Osteocyte (in vitro differentiated cells): Measurements from ENCODE around the gene RUNX2. TPM values are rescaled to one million over a fixed set of nuclear protein-coding genes. Genes with fewer than 3 reads are reported as not detected.
"Not testable (repeated sequence)": the region's sequence is repeated elsewhere in the genome, so short reads cannot be mapped to it uniquely, and the experiment has no call there.

Source experiments
- DNase-seq: peaks from one replicate; pipeline ENCODE4 v3.0.0; 2021; ENCODE audit warnings: mixed read lengths; ENCODE audit not compliant: unreplicated experiment; ENCODE audit errors: extremely low spot score
- H3K27ac Mint-ChIP-seq: one replicate; pipeline ENCODE4 v1.8.0; 2021; ENCODE audit warnings: mild to moderate bottlenecking, mixed read lengths; ENCODE audit not compliant: unreplicated experiment
- H3K27me3 Mint-ChIP-seq: one replicate; pipeline ENCODE4 v1.8.0; 2021; ENCODE audit warnings: mixed read lengths; ENCODE audit not compliant: unreplicated experiment
- H3K36me3 Mint-ChIP-seq: one replicate; pipeline ENCODE4 v1.8.0; 2021; ENCODE audit warnings: mixed read lengths; ENCODE audit not compliant: unreplicated experiment
- H3K4me1 Mint-ChIP-seq: one replicate; pipeline ENCODE4 v1.8.0; 2021; ENCODE audit warnings: mixed read lengths; ENCODE audit not compliant: unreplicated experiment
- H3K4me3 Mint-ChIP-seq: one replicate; pipeline ENCODE4 v1.8.0; 2021; ENCODE audit warnings: mild to moderate bottlenecking, moderate library complexity, mixed read lengths; ENCODE audit not compliant: unreplicated experiment
- H3K9me3 Mint-ChIP-seq: one replicate; pipeline ENCODE4 v1.8.0; 2021; ENCODE audit warnings: mixed read lengths; ENCODE audit not compliant: unreplicated experiment
- CTCF ChIP-seq: fragments of 200-600 bp; sonication (generic); IDR thresholded peaks from 2 replicates; pipeline ENCODE4 v1.5.0; 2021; ENCODE audit warnings: antibody characterized with exemption, mild to moderate bottlenecking, moderate library complexity
- total RNA-seq: library from RNA; stranded (reverse); gene quantifications from 2 replicates; pipeline ENCODE4 v1.2.1, GENCODE V29; 2021

The RUNX2 gene
- total RNA-seq, 1 donor from 2014 or later: 28.1 TPM

- TF ChIP-seq CTCF: no peak
- peaks cover 53% of the 10 kb centered on the region for H3K4me1 Mint-ChIP-seq
- H3K27ac Mint-ChIP-seq: peak overlapping the region; percentile 76
- no peak for DNase-seq
- H3K4me3 Mint-ChIP-seq: peak overlapping the region; percentile 66
- H3K36me3 Mint-ChIP-seq: no peaks in the 10 kb centered on the region
- no peaks in the 10 kb centered on the region for H3K9me3 Mint-ChIP-seq
- no peaks in the 10 kb centered on the region for H3K27me3 Mint-ChIP-seq
Measured at GRCh38 chr6:45555981-45556771, 228.0 kb downstream of the RUNX2 start.

- H3K4me3 Mint-ChIP-seq: peak overlapping the region; percentile 66
- peaks cover 55% of the 10 kb centered on the region for H3K4me1 Mint-ChIP-seq
- H3K9me3 Mint-ChIP-seq: no peaks in the 10 kb centered on the region
- H3K27me3 Mint-ChIP-seq: no peaks in the 10 kb centered on the region
- TF ChIP-seq CTCF: no peak
- peak overlapping the region; percentile 76 for H3K27ac Mint-ChIP-seq
- no peak for DNase-seq
- no peaks in the 10 kb centered on the region for H3K36me3 Mint-ChIP-seq
Measured at GRCh38 chr6:45556828-45557227, 228.7 kb downstream of the RUNX2 start.

GRCh38 chr6:45557454-45557853 lies 229.3 kb downstream of the RUNX2 start:
- DNase-seq: no peak
- peaks cover 55% of the 10 kb centered on the region for H3K4me1 Mint-ChIP-seq
- no peak for TF ChIP-seq CTCF
- no peak overlapping the region for H3K4me3 Mint-ChIP-seq
- H3K27me3 Mint-ChIP-seq: no peaks in the 10 kb centered on the region
- H3K9me3 Mint-ChIP-seq: no peaks in the 10 kb centered on the region
- H3K36me3 Mint-ChIP-seq: no peaks in the 10 kb centered on the region
- H3K27ac Mint-ChIP-seq: peak overlapping the region; percentile 76

- Mint-ChIP-seq H3K27me3 (no peaks in the 10 kb centered on the region), H3K4me1 (peaks cover 63% of the 10 kb centered on the region), H3K36me3 (no peaks in the 10 kb centered on the region), H3K27ac (peak overlapping the region; percentile 7), H3K4me3 (no peak overlapping the region), H3K9me3 (no peaks in the 10 kb centered on the region)
- DNase-seq: no peak
- no peak for TF ChIP-seq CTCF
Measured at GRCh38 chr6:45558858-45559257, 230.7 kb downstream of the RUNX2 start.

GRCh38 chr6:45560321-45560820 lies 232.2 kb downstream of the RUNX2 start:
- not testable (repeated sequence) for DNase-seq, H3K9me3 Mint-ChIP-seq, H3K4me3 Mint-ChIP-seq, H3K27me3 Mint-ChIP-seq, H3K36me3 Mint-ChIP-seq, H3K27ac Mint-ChIP-seq
- H3K4me1 Mint-ChIP-seq: peaks cover 50% of the 10 kb centered on the region
